T-cell (primary cell): Measurements from ENCODE around the gene NEK10. TPM values are rescaled to one million over a fixed set of nuclear protein-coding genes. Genes with fewer than 3 reads are reported as not detected.

ENCODE experiments used
- ATAC-seq, 4 experiments: fragments of 200-7000 bp in 3 of 4; fragments of 150-1000 bp in 1 of 4; cut with Tn5 transposase; replicated peaks in 1 of 4; 1 replicate in 3 of 4; 2 replicates in 1 of 4; pipeline ENCODE4 v1.10.0; 2021; ENCODE audit warnings: moderate library complexity in 3 of 4, mild to moderate bottlenecking in 2 of 4, moderate number of reproducible peaks in 1 of 4
- CTCF ChIA-PET, 2 donors: fragments of 300-600 bp; sonication (Branson Sonifier 250); formaldehyde crosslinking; loops; one replicate each; lab custom pipeline; 2022; ENCODE audit warnings: antibody characterized with exemption in 2 of 2; lab: Charles Lee
- POLR2A ChIA-PET, 2 donors: fragments of 300-600 bp; sonication (Branson Sonifier 250); formaldehyde crosslinking; loops; one replicate each; lab custom pipeline; 2022; ENCODE audit warnings: antibody characterized with exemption in 2 of 2; lab: Charles Lee
- DNase-seq, 35 experiments: peaks; one replicate each; pipeline versions ENCODE4 v3.0.0 to v3.0.0-alpha.2; 2013 to 2023
- H3K27ac ChIP-seq: one replicate; pipeline ENCODE4 v1.5.1; 2013; ENCODE audit warnings: low read length
- H3K27me3 ChIP-seq, 2 experiments: replicated peaks in 1 of 2; 1 replicate in 1 of 2; 2 replicates in 1 of 2; pipeline versions ENCODE4 v1.6.1 to v1.7.0; 2013; ENCODE audit warnings: low read length in 1 of 2, mixed read lengths in 1 of 2; ENCODE audit not compliant: control insufficient read depth in 2 of 2, insufficient read depth in 2 of 2; ENCODE audit errors: extremely low read depth in 1 of 2
- H3K36me3 ChIP-seq, 2 donors: 1 replicate in 1 of 2; 2 replicates in 1 of 2; pipeline versions ENCODE4 v1.6.1 to v1.7.0; 2013; ENCODE audit warnings: low read length in 1 of 2; ENCODE audit not compliant: control insufficient read depth in 2 of 2, insufficient read depth in 1 of 2; ENCODE audit errors: extremely low read depth in 1 of 2
- H3K4me1 ChIP-seq, 2 experiments: 1 replicate in 1 of 2; 2 replicates in 1 of 2; pipeline versions ENCODE4 v1.6.1 to v1.7.0; 2013; ENCODE audit warnings: low read length in 2 of 2, mixed read lengths in 1 of 2; ENCODE audit not compliant: insufficient read depth in 2 of 2, control insufficient read depth in 1 of 2; ENCODE audit errors: extremely low read depth in 1 of 2
- H3K4me3 ChIP-seq, 2 donors: 1 replicate in 1 of 2; 2 replicates in 1 of 2; pipeline versions ENCODE4 v1.5.1 to v1.7.0; 2013; ENCODE audit warnings: mild to moderate bottlenecking in 2 of 2, low read length in 1 of 2, moderate library complexity in 1 of 2; ENCODE audit not compliant: control insufficient read depth in 1 of 2; ENCODE audit errors: extremely low read depth in 1 of 2
- H3K9me3 ChIP-seq: 2 replicates; pipeline ENCODE4 v1.7.0; 2013
- H3K27ac Mint-ChIP-seq, 2 donors: one replicate each; pipeline ENCODE4 v1.8.0; 2020 to 2021; ENCODE audit warnings: mild to moderate bottlenecking in 2 of 2, mixed read lengths in 2 of 2
- H3K27me3 Mint-ChIP-seq, 2 donors: one replicate each; pipeline ENCODE4 v1.8.0; 2021 to 2022; ENCODE audit warnings: mixed read lengths in 2 of 2
- H3K36me3 Mint-ChIP-seq: one replicate; pipeline ENCODE4 v1.8.0; 2021; ENCODE audit warnings: mixed read lengths
- H3K4me1 Mint-ChIP-seq, 3 donors: one replicate each; pipeline ENCODE4 v1.8.0; 2020 to 2022; ENCODE audit warnings: mixed read lengths in 3 of 3, mild to moderate bottlenecking in 1 of 3
- H3K4me3 Mint-ChIP-seq, 3 donors: one replicate each; pipeline ENCODE4 v1.8.0; 2020 to 2022; ENCODE audit warnings: mild to moderate bottlenecking in 3 of 3, mixed read lengths in 3 of 3, moderate library complexity in 3 of 3
- H3K9me3 Mint-ChIP-seq, 3 donors: one replicate each; pipeline ENCODE4 v1.8.0; 2020 to 2022; ENCODE audit warnings: mixed read lengths in 3 of 3
- WGBS: methylation state at CpG from one replicate; pipeline ENCODE4 v1.1.5; 2013; ENCODE audit warnings: missing lambda C conversion rate; ENCODE audit not compliant: insufficient coverage; 5-methylcytosine and 5-hydroxymethylcytosine counted together
- total RNA-seq, 35 experiments: library from RNA in 6 of 35; stranded (reverse) in 6 of 35; fragments of 120-200 nt in 1 of 35; gene quantifications; one replicate each; pipeline versions ENCODE4 v1.2.1 to v1.2.4 and lab custom pipeline; 2013 to 2026

Gene NEK10
- total RNA-seq, 5 donors from 2014 or later (not counting 1 experiment from before 2014, with no cell fraction given), result 0.73 to 2.2 (median 1.2) TPM

GRCh38 chr3:27366062-27366591 lies 3.1 kb downstream of the NEK10 start:
- Histone ChIP-seq H3K4me1 (peaks cover 3 to 10% of the 10 kb centered on the region in 2 experiments), H3K27ac (no peak overlapping the region), H3K9me3 (no peaks in the 10 kb centered on the region), H3K27me3 (no peaks in the 10 kb centered on the region), H3K4me3 (no peak overlapping the region), H3K36me3 (no peaks in the 10 kb centered on the region)
- ATAC-seq, result no peak
- POLR2A ChIA-PET, result interaction anchor here in 1 of 2 donors (0.6 kb wide), 1 partner anchor 135 kb away, joined by 5 read pairs; no protein-coding TSS in a partner anchor
- no peak for DNase-seq
- H3K4me3 Mint-ChIP-seq, result no peak overlapping the region
- WGBS, result no CpG with 5 or more reads among the region's 1 CpG
- CTCF ChIA-PET, result interaction anchor here in 1 of 2 donors (0.7 kb wide), 2 partner anchors 101 to 417 kb away, joined by 3 read pairs; no protein-coding TSS in a partner anchor
- no peaks in the 10 kb centered on the region for H3K9me3 Mint-ChIP-seq
- H3K27ac Mint-ChIP-seq, result no peak overlapping the region
- H3K27me3 Mint-ChIP-seq, result no peaks in the 10 kb centered on the region
- H3K4me1 Mint-ChIP-seq, result peaks cover 14 to 18% (median 15%) of the 10 kb centered on the region in 3 donors
- no peaks in the 10 kb centered on the region for H3K36me3 Mint-ChIP-seq

- Mint-ChIP-seq H3K36me3 (no peaks in the 10 kb centered on the region), H3K4me3 (no peak overlapping the region), H3K9me3 (no peaks in the 10 kb centered on the region), H3K27me3 (no peaks in the 10 kb centered on the region), H3K27ac (no peak overlapping the region), H3K4me1 (peaks cover 30 to 35% (median 30%) of the 10 kb centered on the region in 3 donors)
- Histone ChIP-seq H3K9me3 (no peaks in the 10 kb centered on the region), H3K4me1 (peaks cover 8 to 20% of the 10 kb centered on the region in 2 experiments), H3K27me3 (no peaks in the 10 kb centered on the region), H3K36me3 (no peaks in the 10 kb centered on the region), H3K4me3 (no peak overlapping the region), H3K27ac (no peak overlapping the region)
- DNase-seq, result no peak
- ChIA-PET POLR2A (interaction anchor here in 1 of 2 donors (0.5 kb wide), 1 partner anchor 67 kb away, joined by 3 read pairs; no protein-coding TSS in a partner anchor), CTCF (interaction anchor here in 1 of 2 donors (0.5 to 0.6 kb wide), 2 partner anchors 271 to 321 kb away, joined by 3 read pairs; no protein-coding TSS in a partner anchor)
- ATAC-seq, result no peak
- WGBS, result no CpG with 5 or more reads among the region's 7 CpGs
Measured at GRCh38 chr3:27360113-27361078, 8.8 kb downstream of the NEK10 start.

DNA sequence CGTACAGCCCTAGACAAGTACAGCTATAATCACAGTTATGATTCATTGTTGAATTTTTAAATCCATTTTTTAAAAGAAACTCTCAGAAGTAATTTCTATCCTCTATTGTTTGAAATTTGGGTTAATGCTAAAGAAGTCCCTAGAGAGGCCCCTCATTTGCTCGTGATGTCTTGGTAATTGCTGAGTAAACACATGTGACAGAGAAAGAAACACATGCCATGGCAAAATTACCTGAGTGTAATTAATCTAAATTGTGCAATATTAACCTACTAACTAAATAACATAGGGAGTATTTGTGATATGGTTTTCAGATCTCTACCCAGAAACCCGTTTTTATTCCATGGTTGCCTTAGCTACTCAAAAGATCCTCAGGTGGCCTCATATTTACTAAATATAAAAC lies 10.8 kb downstream of the NEK10 start:
- Histone ChIP-seq H3K27ac (no peak overlapping the region), H3K9me3 (no peaks in the 10 kb centered on the region), H3K27me3 (no peaks in the 10 kb centered on the region), H3K4me3 (no peak overlapping the region), H3K36me3 (no peaks in the 10 kb centered on the region), H3K4me1 (peaks cover 8 to 20% of the 10 kb centered on the region in 2 experiments)
- H3K4me3 Mint-ChIP-seq, result peak overlapping the region in 1 of 3 donors; percentile 12
- no peaks in the 10 kb centered on the region for H3K36me3 Mint-ChIP-seq
- H3K27ac Mint-ChIP-seq, result no peak overlapping the region
- DNase-seq, result no peak
- CTCF ChIA-PET, result interaction anchor here (0.5 to 1.4 kb wide), 9 partner anchors 9 to 324 kb away, joined by 3 to 8 read pairs (median 4); partner anchors contain the start of gene NEK10 (in 1 of the 2)
- peaks cover 33 to 37% (median 35%) of the 10 kb centered on the region in 3 donors for H3K4me1 Mint-ChIP-seq
- no peaks in the 10 kb centered on the region for H3K27me3 Mint-ChIP-seq
- no peak for ATAC-seq
- POLR2A ChIA-PET, result no interaction called here
- H3K9me3 Mint-ChIP-seq, result no peaks in the 10 kb centered on the region
- WGBS, result no CpG with 5 or more reads among the region's 3 CpGs

DNA sequence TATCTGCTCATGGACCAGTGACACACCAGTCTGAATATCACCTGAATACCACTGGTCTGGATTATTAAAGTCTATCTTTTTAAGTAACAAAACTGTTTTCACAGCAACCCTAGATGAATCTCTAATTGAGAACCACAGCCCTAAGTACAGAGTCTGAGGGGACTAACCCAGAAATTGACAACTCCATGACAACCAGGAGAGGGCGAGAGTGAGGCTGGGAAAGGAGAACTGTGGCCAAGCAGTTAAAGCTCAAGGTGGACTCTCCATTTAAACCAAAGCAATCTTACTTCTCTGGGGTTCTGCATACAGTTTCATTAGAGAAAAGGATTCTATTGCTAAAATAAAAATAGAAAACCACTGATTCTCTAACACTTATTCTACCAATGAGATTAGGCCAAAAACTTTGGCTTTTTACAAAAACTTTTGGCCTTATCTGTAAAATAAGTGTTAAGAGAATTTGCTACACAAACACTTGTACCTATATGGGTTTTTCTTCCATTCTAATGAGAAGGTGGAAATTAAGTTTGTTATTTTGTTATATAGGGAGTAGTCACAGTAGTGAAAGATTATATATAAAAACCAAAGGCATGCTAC lies 11.4 kb downstream of the NEK10 start:
- POLR2A ChIA-PET, result no interaction called here
- peak overlapping the region in 1 of 3 donors; percentile 12 for H3K4me3 Mint-ChIP-seq
- WGBS, result no CpG with 5 or more reads among the region's 1 CpG
- no peak overlapping the region for H3K27ac Mint-ChIP-seq
- H3K27me3 Mint-ChIP-seq, result no peaks in the 10 kb centered on the region
- no peak overlapping the region for H3K27ac ChIP-seq
- no peak overlapping the region for H3K4me3 ChIP-seq
- no peaks in the 10 kb centered on the region for H3K36me3 ChIP-seq
- H3K36me3 Mint-ChIP-seq, result no peaks in the 10 kb centered on the region
- no peaks in the 10 kb centered on the region for H3K9me3 Mint-ChIP-seq
- ATAC-seq (peak; percentile 62 to 90 (median 86)), DNase-seq (peak in 34 of 35 experiments; percentile 9 to 76 (median 40))
- H3K9me3 ChIP-seq, result no peaks in the 10 kb centered on the region
- peaks cover 33 to 37% (median 35%) of the 10 kb centered on the region in 3 donors for H3K4me1 Mint-ChIP-seq
- peaks cover 8 to 20% of the 10 kb centered on the region in 2 experiments for H3K4me1 ChIP-seq
- CTCF ChIA-PET, result interaction anchor here (0.5 to 1.4 kb wide), 10 partner anchors 9 to 325 kb away, joined by 3 to 8 read pairs (median 4); partner anchors contain the start of gene NEK10 (in 1 of the 2)
- H3K27me3 ChIP-seq, result no peaks in the 10 kb centered on the region

DNA sequence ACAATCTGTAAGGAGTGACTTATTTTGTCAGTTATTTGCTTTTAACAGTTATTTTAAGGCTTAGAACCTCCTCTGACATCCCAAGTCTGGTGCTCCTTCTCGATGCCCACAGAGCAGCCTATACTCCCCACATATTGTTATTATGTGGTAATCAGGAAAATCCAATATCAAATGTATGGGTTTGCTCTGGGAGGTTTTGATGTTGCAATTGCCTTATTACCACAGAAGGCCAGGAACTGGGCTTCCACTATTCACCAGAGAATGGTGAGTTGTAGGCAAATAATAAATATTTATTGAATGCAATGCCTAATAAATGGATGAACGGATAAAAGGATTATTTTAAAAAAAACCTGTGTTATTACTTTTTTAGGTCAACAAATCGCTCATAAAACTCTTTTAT lies 12.2 kb downstream of the NEK10 start:
- no CpG with 5 or more reads among the region's 3 CpGs for WGBS
- no peak overlapping the region for H3K27ac ChIP-seq
- Mint-ChIP-seq H3K27ac (no peak overlapping the region), H3K27me3 (no peaks in the 10 kb centered on the region), H3K9me3 (no peaks in the 10 kb centered on the region), H3K4me3 (no peak overlapping the region), H3K36me3 (no peaks in the 10 kb centered on the region), H3K4me1 (peaks cover 33 to 37% (median 35%) of the 10 kb centered on the region in 3 donors)
- peaks cover 0 to 3% of the 10 kb centered on the region in 2 donors for H3K36me3 ChIP-seq
- no peaks in the 10 kb centered on the region for H3K9me3 ChIP-seq
- no peak for DNase-seq
- no peak for ATAC-seq
- ChIA-PET CTCF (no interaction called here), POLR2A (no interaction called here)
- H3K27me3 ChIP-seq, result no peaks in the 10 kb centered on the region
- peaks cover 8 to 20% of the 10 kb centered on the region in 2 experiments for H3K4me1 ChIP-seq
- H3K4me3 ChIP-seq, result no peak overlapping the region
